Left hindlimb (tissue), 1 donor: Measurements from ENCODE around the gene HRAS.

ENCODE experiments used
- DNase-seq: peaks from one replicate; pipeline ENCODE4 v3.0.0-alpha.2; 2018

Gene HRAS

GRCh38 chr11:567011-567628, 31.7 kb upstream of the HRAS start:
- DNase-seq, result peak; percentile 30

GRCh38 chr11:565921-566509, 30.6 kb upstream of the HRAS start:
- DNase-seq, result peak; percentile 29

GRCh38 chr11:563812-564578, 28.6 kb upstream of the HRAS start:
- peak; percentile 31 for DNase-seq

- DNase-seq, result peak; percentile 26
These were observed 27.9 kb upstream of the HRAS start for GRCh38 chr11:563066-563811.

GRCh38 chr11:562046-562645, 26.8 kb upstream of the HRAS start:
- no peak for DNase-seq

GRCh38 chr11:561148-562003, 26.0 kb upstream of the HRAS start:
- peak; percentile 49 for DNase-seq

- peak; percentile 90 for DNase-seq
These were observed 25.1 kb upstream of the HRAS start, which contains the start of the genes LMNTD2 and RASSF7 for GRCh38 chr11:560305-561147. Gene LMNTD2, minus strand, starts transcription at chr11:560738. Its CDS starts 22 bp downstream, at chr11:560716. Gene RASSF7, plus strand, starts transcription at chr11:560970. Its CDS starts 799 bp downstream, at chr11:561769.

- DNase-seq, result no peak
These were observed 24.4 kb upstream of the HRAS start for GRCh38 chr11:559712-560304.

- DNase-seq, result no peak
These were observed 23.7 kb upstream of the HRAS start for GRCh38 chr11:559020-559620.

- no peak for DNase-seq
These were observed 23.1 kb upstream of the HRAS start for GRCh38 chr11:558503-558902.

- DNase-seq, result no peak
These were observed 22.2 kb upstream of the HRAS start for GRCh38 chr11:557328-558132.

- no peak for DNase-seq
These were observed 21.4 kb upstream of the HRAS start for GRCh38 chr11:556662-557256.

GRCh38 chr11:555780-556661, 20.6 kb upstream of the HRAS start:
- no peak for DNase-seq

- no peak for DNase-seq
These were observed 19.9 kb upstream of the HRAS start for GRCh38 chr11:555227-555779.

- DNase-seq, result no peak
These were observed 19.3 kb upstream of the HRAS start for GRCh38 chr11:554428-555226.

- no peak for DNase-seq
These were observed 18.6 kb upstream of the HRAS start for GRCh38 chr11:553988-554340.
